GM19351 (cell line): ENCODE measurements around the gene DMP1.
"Not testable (repeated sequence)": the region's sequence is repeated elsewhere in the genome, so short reads cannot be mapped to it uniquely, and the experiment has no call there.

Source experiments
- ATAC-seq: cut with Tn5 transposase; IDR thresholded peaks from one replicate; pipeline ENCODE4 v1.9.1; 2021; ENCODE audit warnings: mild to moderate bottlenecking, moderate library complexity; ENCODE audit not compliant: unreplicated experiment

DMP1 gene

DNA sequence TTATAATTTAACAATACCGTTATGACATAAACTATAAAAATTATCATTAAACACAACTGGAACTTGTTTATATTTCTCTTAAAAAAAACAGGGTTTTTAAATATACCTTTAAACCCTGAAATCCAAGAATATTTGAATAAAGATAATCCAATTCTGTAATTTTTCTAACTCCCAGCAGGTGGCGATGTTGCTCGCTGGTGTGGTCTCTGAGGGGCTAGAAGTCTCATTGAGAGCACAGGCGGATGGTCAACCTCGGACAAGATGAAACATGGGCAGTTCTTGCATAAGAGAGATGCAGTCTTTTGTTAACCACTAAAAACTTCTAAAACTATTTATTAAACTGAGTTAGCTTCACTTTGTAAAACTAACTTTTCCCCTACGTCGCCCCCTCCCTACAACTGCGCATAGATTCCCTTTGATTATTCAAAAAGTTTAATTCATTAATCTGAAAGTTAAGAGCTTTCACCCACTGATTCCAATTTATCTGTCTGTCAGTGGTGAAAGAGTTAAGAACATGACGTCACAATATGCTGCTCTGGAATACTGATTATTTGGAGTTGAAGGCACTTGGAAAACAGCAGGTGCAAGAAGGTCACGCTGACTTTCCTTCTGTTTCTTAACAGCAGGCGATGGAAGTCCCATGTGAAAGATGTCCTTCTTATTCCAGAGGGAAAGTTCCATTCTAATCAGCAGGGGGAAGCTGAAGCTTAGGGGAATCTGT, 29.5 kb downstream of the DMP1 start:
- peak; percentile 30 for ATAC-seq

DNA sequence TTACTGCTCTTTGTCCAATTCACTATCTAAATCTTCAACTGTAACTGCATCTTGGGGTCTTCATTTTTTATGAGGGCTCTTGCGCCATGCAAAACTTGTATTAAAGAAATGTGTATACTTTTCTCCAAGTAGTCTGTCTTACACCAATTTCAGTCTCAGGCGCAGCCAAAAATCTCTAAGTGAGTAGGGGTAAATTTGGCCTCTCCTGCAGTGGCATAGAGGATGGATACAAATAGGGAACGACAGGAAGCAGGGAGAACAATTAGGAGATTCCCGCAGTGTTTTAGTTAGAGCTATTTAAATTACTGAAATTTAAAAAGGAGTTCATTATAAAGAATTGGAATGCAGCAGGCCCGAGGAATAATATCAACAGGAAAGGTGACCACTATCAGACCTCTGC, 30.2 kb downstream of the DMP1 start:
- ATAC-seq: no peak

DNA sequence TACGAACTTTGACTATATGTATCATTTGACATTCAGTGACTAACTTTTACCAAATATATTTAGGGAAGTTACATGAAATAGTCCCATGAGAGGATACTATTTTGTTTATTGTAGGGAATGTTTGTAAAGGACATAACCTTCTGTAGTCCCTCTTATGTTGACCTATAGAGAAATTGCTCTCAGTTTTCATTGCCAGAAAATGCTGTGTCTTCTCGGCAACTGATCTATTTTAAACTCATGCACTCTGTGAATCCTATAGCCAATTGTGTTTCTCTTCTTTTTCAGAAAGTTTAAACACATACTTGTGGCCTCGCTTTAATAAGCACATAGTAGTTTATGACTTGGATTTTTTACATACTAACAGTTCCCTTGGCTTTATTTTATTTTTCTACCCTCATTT, 38.2 kb downstream of the DMP1 start:
- no peak for ATAC-seq

DNA sequence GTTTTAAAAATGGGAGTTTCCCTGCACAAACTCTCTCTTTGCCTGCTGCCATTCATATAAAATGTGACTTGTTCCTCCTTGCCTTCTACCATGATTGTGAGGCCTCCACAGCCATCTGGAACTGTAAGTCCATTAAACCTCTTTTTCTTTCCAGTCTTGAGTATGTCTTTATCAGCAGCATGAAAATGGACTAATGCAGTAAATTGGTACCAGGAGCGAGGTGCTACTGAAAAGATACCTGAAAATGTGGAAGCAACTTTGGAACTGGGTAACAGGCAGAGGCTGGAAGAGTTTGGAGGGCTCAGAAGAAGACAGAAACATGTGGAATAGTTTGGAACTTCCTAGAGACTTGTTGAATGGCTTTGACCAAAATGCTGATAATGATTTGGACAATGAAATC, 40.9 kb downstream of the DMP1 start:
- not testable (repeated sequence) for ATAC-seq

DNA sequence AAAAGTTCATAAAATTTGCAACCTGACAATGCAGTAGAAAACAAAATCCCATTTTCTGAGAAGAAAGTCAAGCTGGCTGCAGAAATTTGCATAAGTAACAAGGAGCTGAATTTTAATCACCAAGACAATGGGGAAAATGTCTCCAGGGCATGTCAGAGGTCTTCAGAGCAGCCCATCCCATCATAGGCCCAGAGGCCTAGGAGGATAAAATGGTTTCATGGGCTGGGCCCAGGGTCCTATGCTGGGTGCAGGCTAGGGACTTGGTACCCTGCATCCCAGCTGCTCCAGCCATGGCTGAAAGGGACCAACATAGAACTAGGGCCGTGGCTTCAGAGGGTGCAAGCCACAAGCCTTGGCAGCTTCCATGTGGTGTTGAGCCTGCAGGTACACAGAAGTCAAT, 42.0 kb downstream of the DMP1 start:
- not testable (repeated sequence) for ATAC-seq

DNA sequence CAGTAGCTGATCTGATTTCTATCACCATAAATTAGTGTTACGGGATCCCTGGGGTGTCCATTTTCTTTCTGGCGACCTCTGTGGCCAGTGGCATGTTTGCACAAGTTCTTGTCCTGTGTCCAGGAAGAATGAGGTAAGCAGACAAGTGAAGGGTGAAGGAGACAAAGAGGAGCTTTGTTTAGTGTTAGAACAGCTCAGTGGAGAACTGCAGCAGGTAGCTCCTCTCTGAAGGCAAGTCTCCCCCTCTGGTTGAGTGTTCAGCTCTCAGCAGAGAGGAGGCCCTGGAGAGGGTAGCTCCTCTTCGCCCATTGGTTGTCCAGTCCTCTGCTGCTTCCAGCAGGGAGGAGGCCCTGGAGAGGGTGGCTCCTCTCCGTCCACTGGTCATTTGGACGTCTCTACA, 47.2 kb downstream of the DMP1 start:
- ATAC-seq: no peak

DNA sequence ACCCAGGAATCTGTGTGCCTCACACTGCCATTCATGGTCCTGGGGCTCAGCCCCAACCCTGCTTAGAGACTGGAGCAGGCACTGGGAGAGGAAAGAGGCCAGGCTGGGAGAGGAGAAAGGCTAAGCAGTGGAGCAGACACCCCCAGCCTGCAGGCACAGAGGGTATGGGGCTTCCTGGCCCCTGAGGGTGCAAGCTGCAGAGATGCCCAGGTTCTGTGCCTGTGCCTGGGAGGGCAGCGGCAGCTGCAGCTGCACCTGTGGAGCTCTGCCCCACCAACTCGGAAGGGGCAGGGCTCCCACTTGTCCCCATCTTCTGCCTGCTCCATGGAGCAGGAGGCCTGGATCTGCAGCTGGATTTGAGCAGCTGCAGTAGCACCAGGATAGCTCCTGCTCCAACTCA, 47.9 kb downstream of the DMP1 start:
- no peak for ATAC-seq

DNA sequence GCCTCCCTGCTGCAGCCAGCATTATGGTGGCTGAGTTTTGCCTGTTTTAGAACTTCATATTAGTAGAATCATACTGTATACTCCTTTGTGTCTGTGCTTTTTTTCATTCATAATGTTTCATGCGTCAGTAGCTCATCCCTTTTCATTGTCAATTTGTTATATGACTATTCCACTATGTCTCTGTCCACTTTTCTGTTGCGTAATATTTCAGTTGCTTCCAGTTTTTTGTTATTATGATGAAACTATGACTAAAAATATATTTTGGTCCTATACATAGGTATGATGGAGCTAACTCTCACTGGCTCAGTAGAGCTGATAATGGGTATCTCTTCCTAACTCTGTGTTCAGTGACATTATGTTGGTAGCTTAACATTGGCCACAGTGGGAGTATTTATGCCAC, 48.3 kb downstream of the DMP1 start:
- ATAC-seq: no peak

DNA sequence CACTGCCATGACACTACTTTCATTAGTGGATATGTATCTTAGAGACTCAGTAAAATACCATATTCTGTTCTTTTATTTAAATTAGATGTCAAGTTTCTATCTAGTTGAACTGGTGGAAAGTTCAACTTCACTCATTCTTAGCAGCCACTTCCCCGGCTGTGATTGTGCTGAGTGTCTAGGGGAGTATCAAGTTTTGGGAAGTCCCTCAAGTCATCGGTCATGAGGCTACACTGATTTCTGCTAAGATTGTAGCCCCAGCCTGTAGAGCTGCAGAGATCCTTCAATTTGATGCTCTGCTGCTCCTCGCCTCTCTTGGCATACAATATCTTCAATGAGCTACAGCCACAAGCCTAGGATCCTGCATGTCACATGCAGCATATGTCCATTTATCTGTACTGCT, 53.9 kb downstream of the DMP1 start:
- ATAC-seq: no peak

DNA sequence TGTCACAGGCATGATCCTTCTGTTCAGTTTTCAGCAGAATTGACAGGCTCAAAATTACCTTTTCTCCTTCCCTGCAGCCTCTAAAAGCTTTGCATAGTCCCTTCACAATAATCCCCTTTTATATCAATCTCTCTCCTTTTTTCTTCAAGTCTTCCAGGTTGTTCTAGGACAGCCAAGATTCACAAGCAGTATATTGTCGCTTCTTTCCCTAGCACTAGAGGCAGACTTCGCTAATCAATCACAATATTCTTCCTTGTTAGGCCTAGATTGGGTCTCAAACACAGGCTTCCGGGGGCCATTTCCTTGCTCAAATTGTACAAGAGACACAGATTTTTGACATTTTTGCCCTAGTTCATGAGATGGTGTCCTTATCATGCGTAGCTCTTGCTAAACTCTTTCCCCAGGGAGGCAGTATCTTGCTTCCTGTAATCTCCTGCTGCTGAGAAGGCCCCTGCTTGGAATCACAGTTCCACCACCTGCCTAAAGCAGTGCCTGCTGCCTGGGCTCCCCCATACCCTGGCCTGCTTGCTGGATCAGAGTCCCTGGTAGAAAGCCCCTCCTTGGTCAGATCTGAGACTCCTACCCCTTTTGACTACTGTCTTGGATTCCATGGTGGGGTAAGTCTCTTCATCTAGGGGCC, 57.3 kb downstream of the DMP1 start:
- ATAC-seq: no peak
